A172 (cell line): Measurements from ENCODE around the gene LRMDA. TPM values are rescaled to one million over a fixed set of nuclear protein-coding genes. Genes with fewer than 3 reads are reported as not detected.
"Not testable (repeated sequence)": the region's sequence is repeated elsewhere in the genome, so short reads cannot be mapped to it uniquely, and the experiment has no call there.

ENCODE experiments used
- DNase-seq: peaks from one replicate; pipeline ENCODE4 v3.0.0-alpha.2; 2015; ENCODE audit warnings: low spot score
- total RNA-seq: library from RNA; depleted of rRNA; stranded (reverse); fragments of >200 nt; shearing (Covaris generic); gene quantifications from 2 replicates; pipeline ENCODE4 v1.2.3, GENCODE V29; 2014

Gene LRMDA
- total RNA-seq, 1 experiment from 2014 or later: not detected

GRCh38 chr10:75505293-75505692, 73.9 kb downstream of the LRMDA start:
- DNase-seq: no peak

GRCh38 chr10:75505840-75506506, 74.5 kb downstream of the LRMDA start:
- no peak for DNase-seq

- no peak for DNase-seq
These were observed 75.5 kb downstream of the LRMDA start for GRCh38 chr10:75506930-75507329.

GRCh38 chr10:75507469-75507868, 76.0 kb downstream of the LRMDA start:
- DNase-seq: no peak

- DNase-seq: peak; percentile 90
These were observed 76.9 kb downstream of the LRMDA start for GRCh38 chr10:75508239-75508813.

- DNase-seq: peak; percentile 71
These were observed 77.4 kb downstream of the LRMDA start for GRCh38 chr10:75508814-75509306.

- DNase-seq: no peak
These were observed 78.3 kb downstream of the LRMDA start for GRCh38 chr10:75509706-75510105.

GRCh38 chr10:75511011-75511410, 79.6 kb downstream of the LRMDA start:
- no peak for DNase-seq

GRCh38 chr10:75512203-75512933, 80.9 kb downstream of the LRMDA start:
- DNase-seq: no peak

- DNase-seq: no peak
These were observed 82.0 kb downstream of the LRMDA start for GRCh38 chr10:75513292-75513885.

GRCh38 chr10:75514830-75515229, 83.4 kb downstream of the LRMDA start:
- no peak for DNase-seq

GRCh38 chr10:75516154-75516553, 84.7 kb downstream of the LRMDA start:
- not testable (repeated sequence) for DNase-seq

GRCh38 chr10:75519213-75519612, 87.8 kb downstream of the LRMDA start:
- not testable (repeated sequence) for DNase-seq

- DNase-seq: not testable (repeated sequence)
These were observed 89.9 kb downstream of the LRMDA start for GRCh38 chr10:75521194-75521829.

GRCh38 chr10:75525067-75525466, 93.6 kb downstream of the LRMDA start:
- no peak for DNase-seq

GRCh38 chr10:75525646-75526045, 94.2 kb downstream of the LRMDA start:
- DNase-seq: no peak

- DNase-seq: no peak
These were observed 96.1 kb downstream of the LRMDA start for GRCh38 chr10:75527542-75527941.

GRCh38 chr10:75528392-75528791, 97.0 kb downstream of the LRMDA start:
- DNase-seq: no peak

GRCh38 chr10:75530299-75530698, 98.9 kb downstream of the LRMDA start:
- peak; percentile 98 for DNase-seq

- peak; percentile 46 for DNase-seq
These were observed 100.2 kb downstream of the LRMDA start for GRCh38 chr10:75531571-75532031.

- peak; percentile 76 for DNase-seq
These were observed 101.0 kb downstream of the LRMDA start for GRCh38 chr10:75532253-75532924.
